SHP77 (cell line): Measurements from ENCODE around the gene WNT9A.
"Not testable (repeated sequence)": the region's sequence is repeated elsewhere in the genome, so short reads cannot be mapped to it uniquely, and the experiment has no call there.

ENCODE experiments used
- DNase-seq, 2 experiments: peaks; one replicate each; lab custom pipeline; 2025; lab: John Stamatoyannopoulos, UW

The WNT9A gene, protein sequence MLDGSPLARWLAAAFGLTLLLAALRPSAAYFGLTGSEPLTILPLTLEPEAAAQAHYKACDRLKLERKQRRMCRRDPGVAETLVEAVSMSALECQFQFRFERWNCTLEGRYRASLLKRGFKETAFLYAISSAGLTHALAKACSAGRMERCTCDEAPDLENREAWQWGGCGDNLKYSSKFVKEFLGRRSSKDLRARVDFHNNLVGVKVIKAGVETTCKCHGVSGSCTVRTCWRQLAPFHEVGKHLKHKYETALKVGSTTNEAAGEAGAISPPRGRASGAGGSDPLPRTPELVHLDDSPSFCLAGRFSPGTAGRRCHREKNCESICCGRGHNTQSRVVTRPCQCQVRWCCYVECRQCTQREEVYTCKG

DNA sequence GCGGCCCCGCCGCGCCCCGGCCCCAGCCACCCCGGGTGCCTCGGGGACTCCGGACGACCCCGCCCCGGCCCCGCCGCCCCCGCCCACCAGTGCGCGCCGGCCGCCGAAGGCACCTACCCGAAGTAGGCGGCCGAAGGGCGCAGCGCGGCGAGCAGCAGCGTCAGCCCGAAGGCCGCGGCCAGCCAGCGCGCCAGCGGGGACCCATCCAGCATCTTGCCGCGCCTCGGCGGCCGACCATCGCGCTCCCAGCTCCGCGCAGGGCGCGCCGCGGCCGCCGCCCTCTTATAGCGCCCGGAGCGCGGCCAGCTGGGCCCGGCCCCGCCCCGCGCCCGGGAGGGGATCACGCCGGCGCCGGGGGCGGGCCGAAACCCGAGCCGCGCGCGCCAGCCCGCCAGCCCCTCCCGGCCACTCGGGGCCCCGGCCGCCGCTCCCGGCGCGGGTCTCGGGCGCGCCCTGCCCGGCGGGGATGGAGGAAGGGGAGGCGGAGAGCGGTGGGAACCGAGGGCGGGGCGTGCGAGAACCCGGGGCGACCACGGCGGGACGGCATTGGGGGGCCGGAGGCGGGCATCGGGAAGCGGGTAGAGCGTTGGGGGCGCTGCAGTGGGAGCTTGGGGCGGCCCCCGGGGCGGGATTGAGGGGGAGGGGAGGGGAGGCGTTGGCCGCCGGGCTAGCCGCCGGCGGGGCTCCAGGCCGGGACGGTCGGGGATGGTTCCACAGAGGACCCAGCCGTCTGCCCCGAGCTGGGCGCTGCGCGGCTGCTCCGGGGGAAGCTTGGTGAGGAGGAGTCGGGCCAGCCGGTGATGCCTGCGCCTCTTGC is at the start of gene WNT9A:
Gene WNT9A (minus strand): TSS at position 257 of the 817 bp plus-strand sequence. CDS start 45 bp downstream, at position 212.
- peak in 1 of 2 experiments; percentile 44 for DNase-seq

DNA sequence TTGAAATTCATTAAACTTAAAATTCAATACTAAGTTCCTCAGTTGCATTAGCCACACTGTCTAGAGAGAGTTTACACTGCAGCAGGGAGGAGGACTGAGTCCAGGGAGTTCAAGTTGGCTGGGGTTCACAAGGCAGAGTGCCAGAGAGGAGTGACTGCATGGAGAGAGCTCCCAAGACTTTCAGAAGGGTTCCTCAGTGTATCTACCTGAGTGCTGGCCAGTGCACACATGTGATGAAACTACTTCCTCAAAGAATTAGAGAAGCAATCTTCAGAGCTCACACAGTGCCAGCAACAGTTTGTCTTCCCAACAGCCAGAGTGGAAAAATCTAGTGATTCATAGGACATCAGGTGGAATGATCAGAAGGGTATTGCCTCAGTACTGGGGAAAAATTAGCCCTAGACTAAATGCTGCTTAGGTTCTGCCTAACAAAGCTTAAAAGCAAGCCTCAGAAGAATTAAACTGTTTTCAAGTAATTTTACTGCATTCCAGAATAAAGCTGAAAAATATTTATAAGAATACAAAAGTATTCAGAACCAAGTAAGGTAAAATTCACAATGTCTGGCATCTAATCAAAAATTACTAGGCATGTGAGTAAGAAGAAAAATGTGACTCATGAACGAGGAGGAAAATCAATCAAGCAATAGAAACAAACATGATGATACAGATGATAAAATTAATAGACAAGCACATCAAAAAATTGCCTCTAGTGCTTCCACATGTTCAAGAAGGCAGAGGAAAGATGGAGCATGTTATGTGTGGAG is 48.6 kb upstream of the WNT9A start:
- no peak for DNase-seq

DNA sequence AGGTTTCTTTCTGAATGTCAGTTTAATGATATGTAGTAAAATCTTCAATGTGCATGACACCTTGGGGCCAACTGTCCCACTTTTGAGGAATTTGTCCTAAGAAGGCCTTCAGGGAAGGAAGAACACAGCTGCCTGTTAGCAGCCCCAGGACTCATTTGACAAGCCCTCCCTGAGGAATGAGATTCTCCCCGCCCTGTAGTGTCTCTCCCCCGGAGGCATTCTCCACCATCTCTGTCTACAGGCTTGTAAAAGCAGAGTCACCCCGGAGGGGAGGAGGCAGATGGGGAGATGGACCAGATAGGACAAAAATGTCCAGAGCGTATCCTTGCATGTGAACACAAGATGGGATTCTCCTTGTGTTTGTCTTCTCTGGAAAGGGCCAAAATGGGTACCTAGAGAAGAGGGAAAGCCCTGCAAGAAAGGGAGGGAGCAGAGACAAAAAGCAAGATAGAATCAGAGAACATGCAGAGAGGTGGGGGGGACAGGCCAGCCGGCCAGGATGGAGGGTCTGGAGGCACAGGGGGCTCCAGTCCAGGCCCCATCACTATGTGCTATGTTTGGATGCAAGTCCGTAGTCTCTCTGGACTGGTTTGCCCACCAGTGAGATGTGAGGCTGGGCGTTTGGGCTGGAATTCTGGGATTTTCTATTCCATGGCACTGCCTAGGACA is 47.0 kb upstream of the WNT9A start:
- no peak for DNase-seq

DNA sequence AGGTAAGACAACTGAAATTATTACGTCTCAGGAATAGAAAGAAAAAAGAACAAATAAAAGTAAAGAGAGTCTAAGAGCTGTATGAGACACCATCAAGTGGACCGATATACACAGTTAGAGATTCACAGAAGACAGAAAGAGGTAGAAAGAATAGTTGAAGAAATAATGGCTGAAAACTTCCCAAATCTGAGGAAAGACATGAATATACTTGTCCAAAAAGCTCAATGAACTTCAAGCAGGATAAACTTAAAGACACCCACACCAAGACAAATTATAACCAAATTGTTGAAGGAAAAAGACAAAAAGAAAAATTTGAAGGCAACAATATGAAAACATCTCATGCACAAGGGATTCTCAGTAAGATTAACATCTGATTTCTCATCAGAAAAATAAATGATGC is 39.4 kb upstream of the WNT9A start:
- DNase-seq, result no peak

DNA sequence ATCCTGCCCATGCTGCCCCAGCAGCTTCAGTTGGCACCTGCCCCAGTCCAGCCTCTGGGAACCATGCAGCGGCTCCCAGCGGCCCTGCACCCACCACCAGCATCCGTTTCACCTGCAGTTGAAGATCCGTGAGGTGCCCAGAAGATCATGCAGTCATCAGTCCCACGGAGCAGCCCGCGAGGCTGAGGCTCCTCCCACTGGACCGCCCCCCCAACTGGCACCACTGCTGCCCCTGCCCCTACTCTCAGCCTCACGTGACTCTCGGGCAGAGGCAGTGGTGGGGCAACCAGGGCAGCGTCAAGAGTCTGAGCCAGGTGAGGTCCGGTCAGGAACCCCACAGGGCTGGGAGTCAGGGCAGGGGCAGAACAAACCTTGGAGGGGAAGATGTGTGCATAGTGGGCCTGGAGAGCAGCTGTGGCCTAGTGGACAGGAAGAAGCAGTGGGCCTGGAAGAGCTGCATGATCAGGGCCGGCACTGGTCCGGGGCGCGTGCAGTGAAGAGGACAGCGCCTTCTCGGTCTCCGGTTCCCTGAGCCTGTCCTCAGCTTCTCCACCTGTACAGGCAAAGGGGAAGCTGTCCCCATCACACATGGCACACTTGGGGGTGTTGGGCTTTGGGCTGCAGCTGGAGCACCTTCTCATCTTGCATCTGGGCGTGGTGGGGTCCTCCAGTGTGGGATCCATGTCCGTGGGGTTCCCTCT is 28.0 kb upstream of the WNT9A start:
- DNase-seq, result not testable (repeated sequence)

DNA sequence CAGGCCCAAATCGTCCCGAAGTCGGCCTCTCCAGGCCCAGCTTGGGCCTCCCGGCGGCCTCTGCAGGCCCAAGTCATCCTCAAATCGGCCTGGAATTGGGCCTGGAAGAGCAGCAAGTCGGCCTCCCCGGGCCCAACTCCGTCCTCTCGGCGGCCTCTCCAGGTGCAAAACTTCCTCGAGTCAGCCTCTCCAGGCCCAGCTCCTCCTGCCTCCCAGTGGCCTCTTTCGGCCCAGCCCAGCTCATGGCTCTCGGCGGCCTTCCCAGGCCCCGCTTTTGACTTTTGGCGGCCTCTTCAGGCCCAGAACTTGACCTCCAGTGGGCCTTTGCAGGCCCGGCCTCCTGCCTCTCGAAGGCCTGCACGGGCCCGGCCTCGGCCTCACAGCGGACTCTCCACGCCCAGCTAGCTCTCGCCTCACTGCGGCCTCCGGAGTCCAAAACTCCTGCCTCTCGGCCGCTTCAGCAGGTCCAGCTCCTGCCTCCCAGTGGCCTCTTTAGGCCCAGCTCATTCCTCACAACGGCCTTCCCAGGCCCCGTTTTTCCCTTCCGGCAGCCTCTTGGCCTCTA is 26.1 kb upstream of the WNT9A start:
- DNase-seq, result not testable (repeated sequence)

DNA sequence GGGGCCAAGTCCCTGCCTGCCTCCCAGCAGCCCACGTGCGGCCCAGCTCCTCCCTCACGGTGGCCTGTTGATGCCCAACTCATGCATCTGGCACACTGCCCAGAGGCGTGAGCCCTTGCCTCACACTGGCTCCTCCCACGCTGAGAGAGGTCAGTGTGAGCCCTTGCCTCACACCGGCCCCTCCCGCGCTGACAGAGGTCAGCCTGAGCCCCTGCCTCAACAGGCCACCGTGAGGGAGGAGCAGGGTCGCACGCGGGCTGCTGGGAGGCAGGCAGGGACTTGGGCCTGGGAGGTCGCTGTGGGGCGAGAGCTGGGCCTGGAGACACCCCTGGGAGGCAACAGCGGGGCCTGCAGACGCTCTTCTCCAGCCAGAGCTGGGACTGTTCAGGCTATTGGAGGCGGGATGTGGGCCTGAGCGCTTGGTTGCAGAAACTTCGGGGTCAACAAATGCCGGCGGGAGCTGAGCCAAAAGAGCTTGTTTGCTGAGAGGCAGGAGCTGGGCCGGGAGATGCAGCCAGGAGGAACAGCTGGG is 25.2 kb upstream of the WNT9A start:
- DNase-seq, result peak; percentile 21 to 49

DNA sequence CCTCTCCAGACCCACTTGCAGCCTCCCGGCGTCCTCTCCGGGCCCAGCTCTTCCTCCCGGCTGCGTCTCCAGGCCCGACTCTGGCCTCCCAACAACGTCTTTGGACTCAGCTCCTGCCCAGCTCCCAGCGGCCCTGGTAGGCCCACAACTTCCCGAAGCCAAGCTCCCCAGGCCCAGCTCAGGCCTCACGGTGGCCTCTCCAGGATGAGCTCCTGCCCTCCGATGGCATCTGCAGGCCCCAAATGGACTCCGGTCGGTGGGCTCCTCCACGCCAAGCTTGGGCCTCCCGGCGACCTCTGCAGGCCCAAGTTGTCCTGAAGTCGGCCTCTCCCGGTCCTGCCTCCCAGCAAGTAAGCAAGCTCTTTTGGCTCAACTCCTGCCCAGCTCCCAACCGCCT is 24.5 kb upstream of the WNT9A start:
- not testable (repeated sequence) for DNase-seq

DNA sequence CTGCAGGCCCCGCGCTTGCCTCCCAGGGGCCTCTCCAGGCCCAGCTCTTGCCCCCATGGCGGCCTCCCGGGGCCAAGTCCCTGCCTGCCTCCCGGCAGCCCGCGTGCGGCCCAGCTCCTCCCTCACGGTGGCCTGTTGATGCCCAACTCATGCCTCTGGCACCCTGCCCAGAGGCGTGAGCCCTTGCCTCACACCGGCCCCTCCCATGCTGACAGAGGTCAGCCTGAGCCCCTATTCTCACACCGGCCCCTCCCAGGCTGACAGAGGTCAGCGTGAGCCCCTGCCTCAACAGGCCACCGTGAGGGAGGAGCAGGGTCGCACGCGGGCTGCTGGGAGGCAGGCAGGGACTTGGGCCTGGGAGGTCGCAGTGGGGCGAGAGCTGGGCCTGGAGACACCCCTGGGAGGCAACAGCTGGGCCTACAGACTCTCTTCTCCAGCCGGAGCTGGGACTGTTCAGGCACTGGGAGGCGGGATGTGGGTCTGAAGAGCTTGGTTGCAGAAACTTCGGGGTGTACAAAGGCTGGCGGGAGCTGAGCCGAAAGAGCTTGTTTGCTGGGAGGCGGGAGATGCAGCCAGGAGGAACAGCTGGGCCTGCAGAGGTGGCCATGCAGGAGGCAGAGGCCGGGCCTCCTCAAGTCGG is 24.0 kb upstream of the WNT9A start:
- not testable (repeated sequence) for DNase-seq

DNA sequence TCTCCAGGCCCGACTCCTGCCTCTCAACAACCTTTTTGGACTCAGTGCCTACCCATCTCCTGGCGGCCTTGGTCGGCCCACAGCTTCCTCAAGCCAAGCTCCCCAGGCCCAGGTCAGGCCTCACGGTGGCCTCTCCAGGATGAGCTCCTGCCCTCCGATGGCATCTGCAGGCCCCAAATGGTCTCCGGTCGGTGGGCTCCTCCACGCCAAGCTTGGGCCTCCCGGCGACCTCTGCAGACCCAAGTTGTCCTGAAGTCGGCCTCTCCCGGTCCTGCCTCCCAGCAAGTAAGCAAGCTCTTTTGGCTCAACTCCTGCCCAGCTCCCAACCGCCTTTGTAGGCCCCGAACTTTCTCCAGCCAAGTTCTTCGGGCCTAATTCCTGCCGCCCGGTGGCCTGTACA is 23.5 kb upstream of the WNT9A start:
- not testable (repeated sequence) for DNase-seq

DNA sequence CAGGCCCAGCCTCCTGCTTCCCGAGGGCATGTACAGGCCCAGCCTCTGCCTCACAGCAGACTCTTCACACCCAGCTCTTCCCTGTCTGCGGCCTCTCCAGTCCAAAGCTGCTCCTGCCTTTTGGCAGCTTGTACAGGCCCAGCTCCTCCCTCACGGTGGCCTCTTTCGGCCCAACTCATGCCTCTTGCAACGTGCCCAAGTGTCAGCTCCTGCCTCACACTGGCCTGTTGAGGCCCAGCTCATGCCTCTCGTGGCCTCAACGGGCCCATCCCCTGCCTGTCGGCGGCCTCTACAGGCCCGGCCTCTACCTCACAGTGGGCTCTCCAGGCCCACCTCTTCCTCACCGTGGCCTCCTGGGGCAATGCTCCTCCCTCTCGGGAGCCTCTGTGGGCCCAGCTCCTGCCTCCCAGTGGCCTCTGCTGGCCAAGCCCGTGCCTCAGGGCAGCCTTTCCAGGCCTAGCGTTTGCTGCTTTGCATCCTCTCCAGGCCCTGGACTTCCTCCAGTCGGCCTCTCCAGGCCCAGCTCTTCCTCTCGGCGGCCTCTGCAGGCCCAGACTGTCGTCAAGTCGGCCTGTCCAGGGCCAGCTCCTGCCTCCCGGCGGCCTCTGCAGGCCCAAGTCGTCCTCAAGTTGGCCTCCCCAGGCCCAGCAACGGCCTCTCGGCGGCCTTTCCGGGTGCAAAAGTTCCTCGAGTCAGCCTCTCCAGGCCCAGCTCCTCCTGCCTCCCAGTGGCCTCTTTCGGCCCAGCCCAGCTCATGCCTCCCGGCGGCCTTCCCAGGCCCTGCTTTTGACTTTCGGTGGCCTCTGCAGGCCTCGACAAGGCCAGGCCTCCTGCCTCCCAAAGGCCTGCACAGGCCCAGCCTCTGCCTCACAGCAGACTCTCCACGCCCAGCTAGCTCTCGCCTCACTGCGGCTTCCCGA is 22.6 kb upstream of the WNT9A start:
- DNase-seq, result not testable (repeated sequence)

DNA sequence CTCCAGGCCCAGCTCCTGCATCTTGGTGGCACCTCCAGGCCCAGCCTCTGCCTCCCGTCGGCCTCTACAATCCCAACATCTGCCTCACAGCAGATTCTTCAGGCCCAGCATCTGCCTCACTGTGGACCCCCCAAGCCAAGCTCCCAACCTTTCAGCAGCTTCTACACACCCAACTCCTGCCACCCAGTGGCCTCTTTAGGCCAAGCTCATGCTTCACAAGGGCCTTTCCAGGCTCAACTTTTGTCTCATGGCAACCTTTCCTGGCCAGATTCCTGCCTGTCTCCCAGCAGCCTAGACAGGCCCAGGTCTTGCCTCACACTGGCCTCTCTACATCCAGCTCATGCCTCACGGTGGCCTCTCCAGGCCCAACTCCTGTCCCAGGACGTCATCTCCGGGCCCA is 20.1 kb upstream of the WNT9A start:
- not testable (repeated sequence) for DNase-seq

DNA sequence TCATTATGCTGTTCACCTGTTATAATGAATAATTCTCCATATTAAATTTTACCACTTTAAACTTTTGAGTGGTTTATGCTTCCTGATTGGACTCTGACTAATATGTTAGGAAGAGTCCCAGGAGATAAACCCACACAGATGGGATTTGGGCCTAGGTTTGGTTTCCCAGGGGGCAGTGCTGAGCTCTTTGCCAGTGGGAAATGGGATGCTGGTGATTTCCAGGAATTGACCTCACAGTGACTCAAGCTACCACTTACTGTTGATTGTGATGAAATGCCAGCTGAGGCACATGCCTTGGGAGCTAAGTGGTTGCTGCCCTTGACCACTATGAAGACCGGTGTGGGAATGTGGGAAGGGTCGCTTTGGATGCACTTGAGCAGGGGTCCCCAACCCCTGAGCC is 19.0 kb upstream of the WNT9A start:
- not testable (repeated sequence) for DNase-seq

DNA sequence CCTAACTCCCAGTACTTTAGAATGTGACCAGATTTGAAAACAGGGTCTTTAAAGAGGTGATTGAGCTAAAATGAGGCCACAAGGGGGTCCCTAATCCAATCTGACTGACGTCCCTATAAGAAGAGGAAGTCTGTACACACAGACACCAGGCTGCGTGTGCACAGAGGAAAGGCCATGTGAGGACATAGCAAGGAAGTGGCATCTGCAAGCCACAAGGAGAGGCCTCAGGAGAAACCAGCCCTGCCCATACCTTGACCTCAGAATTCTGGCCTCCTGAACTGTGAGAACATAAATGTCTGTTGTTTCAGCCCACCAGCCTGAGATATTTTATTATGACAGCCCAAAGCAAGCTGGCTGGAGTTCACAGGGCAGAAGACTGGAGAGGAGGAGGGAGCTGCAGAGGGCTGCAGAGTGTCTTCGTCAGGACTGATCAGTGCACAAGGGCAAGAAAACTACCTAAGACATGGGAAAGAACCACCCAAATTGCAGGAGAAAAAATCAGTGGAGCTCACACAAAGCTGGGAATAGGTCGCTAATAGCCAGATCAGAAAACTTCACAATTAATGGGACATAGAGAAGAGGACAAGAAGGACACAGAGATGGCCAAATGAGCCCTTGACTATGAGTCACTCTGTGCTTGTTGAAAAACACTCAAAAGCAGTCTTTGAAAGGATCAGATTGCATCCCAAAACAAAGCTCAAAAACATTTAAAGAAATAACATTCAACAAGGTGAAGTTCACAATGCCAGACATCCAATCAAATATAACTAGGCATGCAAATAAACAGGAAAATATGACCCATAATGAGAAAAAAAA is 14.1 kb upstream of the WNT9A start:
- no peak for DNase-seq

DNA sequence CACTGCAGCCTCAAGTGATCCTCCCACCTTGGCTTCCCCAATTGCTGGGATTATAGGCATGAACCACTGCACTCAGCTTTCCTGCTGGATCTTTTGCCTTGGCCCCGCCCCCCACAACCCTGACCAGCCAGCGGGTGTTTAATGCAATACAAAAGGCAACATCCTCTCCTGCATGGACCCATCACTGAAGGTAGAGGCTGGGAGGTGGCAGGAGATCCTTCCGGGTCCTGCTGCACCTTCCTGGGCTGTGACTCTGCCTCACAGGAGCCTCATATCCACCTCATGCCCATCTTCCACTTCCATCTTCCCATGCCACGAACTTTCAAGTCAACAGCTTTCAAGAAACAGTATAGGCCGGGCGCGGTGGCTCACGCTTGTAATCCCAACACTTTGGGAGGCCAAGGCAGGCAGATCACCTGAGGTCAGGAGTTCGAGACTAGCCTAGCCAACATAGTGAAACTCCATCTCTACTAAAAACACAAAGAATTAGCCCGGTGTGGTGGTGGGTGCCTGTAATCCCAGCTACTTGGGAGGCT is 11.7 kb upstream of the WNT9A start:
- no peak for DNase-seq

DNA sequence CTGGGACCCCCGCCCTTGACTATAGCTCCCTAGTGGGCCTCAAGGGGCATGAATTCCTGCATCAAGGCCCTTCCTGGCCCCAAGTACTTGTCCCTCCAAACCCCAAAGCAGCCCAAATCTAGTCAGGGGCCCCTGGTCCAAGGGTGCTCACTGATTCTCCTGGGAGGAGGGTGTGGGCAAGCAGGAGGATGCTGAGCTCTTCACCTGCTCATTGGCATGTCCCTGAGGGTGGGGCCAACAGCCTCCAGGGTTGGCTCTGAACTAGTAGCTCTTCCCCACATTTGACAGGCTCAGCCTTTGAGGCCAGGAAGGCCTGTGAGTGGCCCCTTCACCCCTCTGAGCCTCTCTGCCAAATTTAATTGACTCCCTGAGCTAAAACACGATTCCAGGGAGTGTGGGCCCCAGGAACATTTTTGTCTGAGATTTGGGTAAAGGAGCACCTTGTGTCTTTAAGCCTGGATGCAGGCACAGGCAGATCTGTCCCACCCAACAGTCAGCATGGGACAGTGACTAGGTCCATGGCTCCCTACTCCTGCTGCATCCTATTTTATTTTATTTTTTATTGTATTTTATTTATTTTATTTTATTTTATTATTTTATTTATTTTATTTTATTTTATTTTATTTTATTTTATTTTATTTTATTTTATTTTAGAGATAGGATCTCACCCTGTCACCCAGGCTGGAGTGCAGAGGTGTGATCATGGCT is 11.0 kb upstream of the WNT9A start:
- DNase-seq, result no peak

DNA sequence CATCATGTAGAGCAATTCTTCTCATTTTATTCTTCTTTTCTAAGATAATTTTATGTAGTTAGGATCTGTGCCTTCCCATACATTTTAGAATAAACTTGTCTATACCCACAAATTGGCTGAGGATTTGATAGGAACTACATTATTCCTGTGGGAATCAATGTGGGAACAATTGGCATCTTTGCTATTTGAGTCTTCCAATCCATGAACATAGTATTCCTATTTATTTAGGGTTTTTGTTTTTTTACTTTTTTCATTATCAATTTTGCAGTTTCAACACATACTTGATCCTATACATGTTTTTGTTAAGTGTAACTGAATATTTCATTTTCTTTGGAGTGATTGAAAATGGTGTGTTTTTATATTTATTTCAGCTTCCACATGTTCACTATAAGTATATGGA is 8.1 kb upstream of the WNT9A start:
- no peak for DNase-seq
